Measurements from ENCODE around the gene OXER1. TPM values are rescaled to one million over a fixed set of nuclear protein-coding genes. Genes with fewer than 3 reads are reported as not detected.

OXER1 gene
- total RNA-seq, 4 donors from 2014 or later: 0.84 to 2.5 (median 1.7) TPM; not detected in 1

DNA sequence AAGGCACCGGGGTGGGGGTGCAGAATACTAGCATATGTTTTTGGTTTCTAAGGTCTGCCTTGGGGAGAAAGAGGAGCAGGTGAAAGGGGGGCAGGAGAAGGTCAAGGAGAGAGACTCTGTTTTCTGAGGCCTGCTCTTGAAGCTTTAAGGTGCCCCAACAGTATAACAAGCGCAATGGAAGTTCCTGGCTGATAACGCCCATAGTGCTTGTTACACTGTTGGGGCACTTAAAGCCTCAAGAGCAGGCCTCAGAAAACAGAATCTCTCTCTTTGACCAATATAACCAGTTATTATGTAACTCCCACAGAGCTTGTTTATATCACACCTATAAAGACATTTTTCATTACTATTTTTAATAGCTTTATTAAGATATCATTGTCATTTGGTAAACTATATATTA lies 16.5 kb downstream of the OXER1 start:
- intact Hi-C loops (cut with DNase I; ENCODE audit: low total_unique reads): no loop called here
- no peak for DNase-seq (ENCODE audit: low spot score in 2 of 2)
- no peak overlapping the region for H3K4me3 ChIP-seq (ENCODE audit: low read depth, poor library complexity, severe bottlenecking)
- WGBS, 2 donors: 97 to 99% methylated on average over 3 of the region's 3 CpGs
- TF ChIP-seq, protein P1, sequence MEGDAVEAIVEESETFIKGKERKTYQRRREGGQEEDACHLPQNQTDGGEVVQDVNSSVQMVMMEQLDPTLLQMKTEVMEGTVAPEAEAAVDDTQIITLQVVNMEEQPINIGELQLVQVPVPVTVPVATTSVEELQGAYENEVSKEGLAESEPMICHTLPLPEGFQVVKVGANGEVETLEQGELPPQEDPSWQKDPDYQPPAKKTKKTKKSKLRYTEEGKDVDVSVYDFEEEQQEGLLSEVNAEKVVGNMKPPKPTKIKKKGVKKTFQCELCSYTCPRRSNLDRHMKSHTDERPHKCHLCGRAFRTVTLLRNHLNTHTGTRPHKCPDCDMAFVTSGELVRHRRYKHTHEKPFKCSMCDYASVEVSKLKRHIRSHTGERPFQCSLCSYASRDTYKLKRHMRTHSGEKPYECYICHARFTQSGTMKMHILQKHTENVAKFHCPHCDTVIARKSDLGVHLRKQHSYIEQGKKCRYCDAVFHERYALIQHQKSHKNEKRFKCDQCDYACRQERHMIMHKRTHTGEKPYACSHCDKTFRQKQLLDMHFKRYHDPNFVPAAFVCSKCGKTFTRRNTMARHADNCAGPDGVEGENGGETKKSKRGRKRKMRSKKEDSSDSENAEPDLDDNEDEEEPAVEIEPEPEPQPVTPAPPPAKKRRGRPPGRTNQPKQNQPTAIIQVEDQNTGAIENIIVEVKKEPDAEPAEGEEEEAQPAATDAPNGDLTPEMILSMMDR (IDR thresholded peaks at IDR 0.05): no peak
- no peak for TF ChIP-seq POLR2A (IDR thresholded peaks at IDR 0.05)

DNA sequence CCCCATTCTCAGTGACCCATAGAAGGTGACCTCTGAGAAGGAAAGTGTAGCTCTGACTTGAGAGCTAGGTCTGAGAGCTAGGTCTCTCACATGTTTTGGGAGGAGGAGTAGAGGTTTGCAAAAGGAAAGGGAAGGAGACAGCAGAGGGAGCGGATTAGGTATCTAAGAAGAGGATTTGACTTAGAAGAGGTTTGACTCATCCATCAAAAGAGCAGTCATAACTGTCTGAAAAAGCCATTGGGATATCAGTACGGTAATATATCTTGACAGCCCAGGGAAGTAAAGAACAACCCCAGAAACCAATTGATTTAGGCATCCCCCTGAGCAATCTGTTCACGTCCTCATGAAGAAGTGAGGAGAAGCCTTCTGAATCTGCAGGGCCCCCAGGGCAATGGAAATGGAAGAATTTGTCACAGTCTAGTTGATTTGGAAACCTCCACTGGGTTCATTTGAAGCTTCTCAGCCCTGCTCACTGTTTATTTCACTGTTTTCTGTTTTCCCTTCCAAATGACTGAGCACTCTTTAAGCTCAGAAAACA lies 19.3 kb downstream of the OXER1 start:
- no peak for DNase-seq (ENCODE audit: low spot score in 2 of 2)
- intact Hi-C loops (cut with DNase I; ENCODE audit: low total_unique reads): no loop called here
- 97 to 99% methylated on average over 3 of the region's 3 CpGs for WGBS, 2 donors
- no peak for TF ChIP-seq POLR2A (IDR thresholded peaks at IDR 0.05)
- TF ChIP-seq, protein P1 (IDR thresholded peaks at IDR 0.05): no peak
- H3K4me3 ChIP-seq (ENCODE audit: low read depth, poor library complexity, severe bottlenecking): no peak overlapping the region

DNA sequence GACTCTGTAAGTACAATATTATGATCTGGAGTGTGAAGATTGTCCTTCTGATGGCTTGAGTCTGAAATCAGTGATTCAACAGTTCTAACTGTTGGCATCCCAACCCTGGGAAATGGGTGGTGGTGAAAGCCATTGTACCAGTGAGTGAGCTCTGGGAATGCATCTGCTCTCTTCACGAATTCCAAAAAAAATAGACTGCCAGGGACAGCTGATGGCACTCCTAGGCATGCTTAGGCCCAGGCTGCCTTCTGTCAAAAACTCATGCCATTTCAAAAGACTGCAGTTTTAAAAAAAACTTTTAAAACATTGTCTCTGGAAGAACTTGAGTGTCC lies 20.3 kb downstream of the OXER1 start:
- 71 to 76% methylated on average over 1 of the region's 1 CpG for WGBS, 2 donors
- TF ChIP-seq POLR2A (IDR thresholded peaks at IDR 0.05): no peak
- TF ChIP-seq, protein P1 (IDR thresholded peaks at IDR 0.05): no peak
- intact Hi-C loops (cut with DNase I; ENCODE audit: low total_unique reads): no loop called here
- DNase-seq (ENCODE audit: low spot score in 2 of 2): no peak
- no peak overlapping the region for H3K4me3 ChIP-seq (ENCODE audit: low read depth, poor library complexity, severe bottlenecking)

DNA sequence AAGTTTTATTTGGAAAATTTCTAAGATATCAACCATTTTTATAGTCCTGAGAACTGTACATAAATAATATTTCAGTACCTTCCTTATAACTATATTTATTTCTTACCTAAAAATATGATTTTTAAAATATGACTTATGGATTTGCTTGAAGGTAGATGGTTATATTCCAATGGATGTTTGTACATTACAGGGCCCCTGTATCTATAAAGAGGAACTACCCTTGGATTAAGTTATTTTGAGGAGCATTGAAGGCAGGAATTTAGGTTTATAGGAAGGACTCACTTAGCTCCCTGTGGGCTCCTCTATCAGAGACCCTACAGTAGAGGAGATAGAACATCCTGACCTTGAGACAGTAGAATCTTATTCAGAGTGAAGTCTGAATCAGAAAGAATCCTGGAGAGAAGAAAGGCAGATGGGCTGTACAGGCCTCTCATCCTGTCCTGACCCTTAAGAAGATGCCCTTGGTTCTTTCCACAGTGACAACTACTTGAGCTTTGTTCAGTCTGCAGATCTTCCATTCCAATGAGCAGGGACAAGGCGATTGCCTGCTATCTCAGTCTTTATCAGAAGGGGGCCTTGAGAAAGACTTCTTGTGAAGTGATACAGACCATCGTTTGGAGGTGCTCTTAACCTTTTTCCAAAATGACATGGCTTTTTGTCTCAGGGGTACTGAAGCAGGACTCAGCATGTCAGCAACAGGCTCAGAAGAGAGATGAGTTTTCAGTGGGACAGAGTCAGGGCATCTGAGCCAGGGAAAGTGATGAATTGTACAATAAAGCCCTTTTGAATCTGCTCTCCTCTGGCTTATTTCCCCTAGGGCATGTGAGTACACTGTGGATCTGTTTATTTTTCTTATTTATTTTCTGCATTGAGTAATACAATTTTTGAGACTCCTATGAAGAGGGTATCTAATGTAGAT lies 20.9 kb downstream of the OXER1 start:
- intact Hi-C loops (cut with DNase I; ENCODE audit: low total_unique reads): no loop called here
- no peak for DNase-seq (ENCODE audit: low spot score in 2 of 2)
- TF ChIP-seq, protein P1 (IDR thresholded peaks at IDR 0.05): no peak
- TF ChIP-seq POLR2A (IDR thresholded peaks at IDR 0.05): no peak
- no peak overlapping the region for H3K4me3 ChIP-seq (ENCODE audit: low read depth, poor library complexity, severe bottlenecking)
- WGBS, 2 donors: 80 to 81% methylated on average over 2 of the region's 2 CpGs

DNA sequence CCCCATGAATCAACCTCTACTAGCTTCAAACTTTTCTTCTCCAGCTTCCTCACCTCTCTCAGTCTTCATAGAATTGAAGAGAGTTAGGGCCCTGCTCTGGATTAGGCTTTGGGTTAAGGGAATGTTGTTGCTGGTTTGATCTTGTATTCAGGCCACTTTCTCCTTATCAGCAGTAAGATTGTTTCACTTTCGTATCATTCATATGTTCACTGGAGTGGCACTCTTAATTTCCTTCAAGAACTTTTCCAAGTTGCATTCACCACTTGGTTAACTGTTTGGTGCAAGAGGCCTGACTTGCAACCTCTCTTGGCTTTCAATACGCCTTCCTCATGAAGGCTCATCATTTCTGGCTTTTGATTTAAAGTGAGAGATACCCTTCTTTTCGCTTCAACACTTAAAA lies 22.8 kb downstream of the OXER1 start:
- intact Hi-C loops (cut with DNase I; ENCODE audit: low total_unique reads): no loop called here
- H3K4me3 ChIP-seq (ENCODE audit: low read depth, poor library complexity, severe bottlenecking): no peak overlapping the region
- DNase-seq (ENCODE audit: low spot score in 2 of 2): no peak
- 86 to 91% methylated on average over 3 of the region's 3 CpGs for WGBS, 2 donors
- TF ChIP-seq, protein P1 (IDR thresholded peaks at IDR 0.05): no peak
- no peak for TF ChIP-seq POLR2A (IDR thresholded peaks at IDR 0.05)

Measured in lower leg skin (tissue), 4 donors.